ENCODE data around the gene PCSK6. TPM values are rescaled to one million over a fixed set of nuclear protein-coding genes. Genes with fewer than 3 reads are reported as not detected.
A peak's percentile ranks its signal among the peaks of the same experiment; 100 is the strongest.

Gene PCSK6
- total RNA-seq, 1 donor from 2014 or later, result 16.6 TPM

- Histone ChIP-seq H3K4me3 (no peak overlapping the region), H3K27me3 (no peaks in the 10 kb centered on the region), H3K36me3 (no peaks in the 10 kb centered on the region), H3K27ac (no peak overlapping the region), H3K4me1 (no peaks in the 10 kb centered on the region), H3K9me3 (no peaks in the 10 kb centered on the region)
- no peak for TF ChIP-seq CTCF (IDR thresholded peaks at IDR 0.05)
- intact Hi-C loops (cut with DNase I), result no loop called here
- ATAC-seq (no peak), DNase-seq (no peak)
These were observed 126.4 kb downstream of the PCSK6 start for GRCh38 chr15:101362986-101363566.

DNA sequence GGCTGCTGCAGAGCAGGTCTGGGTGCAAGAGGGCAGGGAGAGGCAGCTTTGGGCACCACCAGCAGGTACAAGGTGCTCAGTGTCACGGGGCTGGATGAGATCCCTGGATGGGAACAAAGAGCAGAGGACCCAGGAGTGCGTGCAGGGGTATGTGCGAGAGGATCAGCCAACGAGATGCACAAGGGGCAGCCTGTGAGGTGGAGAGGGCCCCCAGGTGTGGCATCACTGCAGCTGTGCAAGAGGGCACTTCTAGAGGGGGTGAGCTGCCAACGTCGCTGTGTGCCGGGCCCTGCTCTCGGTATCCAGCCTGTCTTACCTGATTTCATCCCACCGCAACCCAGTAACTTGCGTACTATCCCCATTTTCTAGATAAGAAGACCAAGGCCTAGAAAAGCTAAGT, 127.1 kb downstream of the PCSK6 start:
- no peak overlapping the region for H3K27ac ChIP-seq
- no peak overlapping the region for H3K4me3 ChIP-seq
- intact Hi-C loops (cut with DNase I), result no loop called here
- no peaks in the 10 kb centered on the region for H3K9me3 ChIP-seq
- no peaks in the 10 kb centered on the region for H3K36me3 ChIP-seq
- no peaks in the 10 kb centered on the region for H3K27me3 ChIP-seq
- no peak for ATAC-seq
- no peak for TF ChIP-seq CTCF (IDR thresholded peaks at IDR 0.05)
- DNase-seq, result no peak
- no peaks in the 10 kb centered on the region for H3K4me1 ChIP-seq

GRCh38 chr15:101361418-101361817, 128.1 kb downstream of the PCSK6 start:
- TF ChIP-seq CTCF (IDR thresholded peaks at IDR 0.05), result no peak
- no peaks in the 10 kb centered on the region for H3K36me3 ChIP-seq
- no peaks in the 10 kb centered on the region for H3K4me1 ChIP-seq
- H3K27ac ChIP-seq, result no peak overlapping the region
- intact Hi-C loops (cut with DNase I), result no loop called here
- no peaks in the 10 kb centered on the region for H3K9me3 ChIP-seq
- H3K4me3 ChIP-seq, result no peak overlapping the region
- no peak for ATAC-seq
- no peaks in the 10 kb centered on the region for H3K27me3 ChIP-seq
- DNase-seq, result no peak

GRCh38 chr15:101359365-101359947, 130.1 kb downstream of the PCSK6 start:
- H3K4me1 ChIP-seq, result no peaks in the 10 kb centered on the region
- H3K27me3 ChIP-seq, result no peaks in the 10 kb centered on the region
- no peak for ATAC-seq
- H3K4me3 ChIP-seq, result no peak overlapping the region
- H3K9me3 ChIP-seq, result no peaks in the 10 kb centered on the region
- TF ChIP-seq CTCF (IDR thresholded peaks at IDR 0.05), result no peak
- intact Hi-C loops (cut with DNase I), result no loop called here
- no peak for DNase-seq
- H3K36me3 ChIP-seq, result no peaks in the 10 kb centered on the region
- H3K27ac ChIP-seq, result no peak overlapping the region

DNA sequence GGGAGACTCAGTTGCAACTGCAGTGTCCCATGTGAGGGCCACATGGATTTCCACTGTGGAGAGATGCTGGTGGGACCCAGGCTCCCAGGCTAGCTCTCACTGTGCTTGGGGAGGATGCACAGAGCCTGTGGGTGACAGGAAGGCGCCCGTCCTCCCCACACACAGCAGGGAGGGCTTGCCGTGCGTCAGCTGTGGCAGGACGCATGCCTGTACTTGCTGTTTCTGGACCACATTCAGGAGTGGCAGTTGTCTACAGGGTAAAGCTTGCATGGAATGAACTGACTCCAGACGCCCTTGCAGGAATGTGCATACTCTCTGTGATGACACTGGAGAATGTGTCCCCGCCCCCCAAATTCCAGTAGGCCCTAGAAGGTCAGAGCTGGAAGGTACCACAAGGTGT, 130.6 kb downstream of the PCSK6 start:
- no peaks in the 10 kb centered on the region for H3K36me3 ChIP-seq
- H3K9me3 ChIP-seq, result no peaks in the 10 kb centered on the region
- no peak for TF ChIP-seq CTCF (IDR thresholded peaks at IDR 0.05)
- no peak overlapping the region for H3K27ac ChIP-seq
- H3K27me3 ChIP-seq, result no peaks in the 10 kb centered on the region
- no peak overlapping the region for H3K4me3 ChIP-seq
- no peak for DNase-seq
- H3K4me1 ChIP-seq, result no peaks in the 10 kb centered on the region
- intact Hi-C loops (cut with DNase I), result no loop called here
- peak; percentile 52 for ATAC-seq

DNA sequence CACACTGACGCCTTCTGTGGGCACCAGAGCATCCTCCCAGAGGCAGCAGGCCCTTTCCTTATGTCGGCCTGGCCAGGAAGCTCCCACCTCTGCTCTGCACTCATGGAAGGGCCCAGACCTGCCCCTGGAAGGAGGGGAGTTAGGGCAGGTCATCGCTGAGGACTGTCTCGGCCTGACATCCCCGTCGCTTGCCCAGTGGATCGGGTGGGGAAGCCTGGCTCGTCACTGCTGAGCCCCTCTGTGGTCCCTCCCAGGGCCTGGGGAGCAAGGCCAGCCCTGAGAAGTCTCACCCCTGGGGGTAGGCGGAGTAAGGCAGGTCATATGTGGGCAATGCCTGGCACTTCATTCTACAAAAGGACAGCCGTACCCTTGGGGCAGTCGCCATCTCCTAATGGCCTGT, 131.6 kb downstream of the PCSK6 start:
- Histone ChIP-seq H3K9me3 (no peaks in the 10 kb centered on the region), H3K36me3 (no peaks in the 10 kb centered on the region), H3K4me3 (no peak overlapping the region), H3K27ac (no peak overlapping the region), H3K4me1 (no peaks in the 10 kb centered on the region), H3K27me3 (no peaks in the 10 kb centered on the region)
- ATAC-seq, result no peak
- intact Hi-C loops (cut with DNase I), result no loop called here
- no peak for DNase-seq
- no peak for TF ChIP-seq CTCF (IDR thresholded peaks at IDR 0.05)
